GM21447 (cell line): Measurements from ENCODE around the gene TGIF1.
"Not testable (repeated sequence)": the region's sequence is repeated elsewhere in the genome, so short reads cannot be mapped to it uniquely, and the experiment has no call there.

Source experiments
- ATAC-seq: cut with Tn5 transposase; IDR thresholded peaks from one replicate; pipeline ENCODE4 v1.9.1; 2021; ENCODE audit not compliant: unreplicated experiment

TGIF1 gene

GRCh38 chr18:3450012-3450798 is at the start of gene TGIF1:
TGIF1 (plus strand) TSS chr18:3450172; CDS start chr18:3450490, 318 bp downstream.
- ATAC-seq: no peak

GRCh38 chr18:3400567-3401296 is 49.2 kb upstream of the TGIF1 start:
- ATAC-seq: no peak

GRCh38 chr18:3401669-3402620 is 48.0 kb upstream of the TGIF1 start:
- peak; percentile 89 for ATAC-seq

GRCh38 chr18:3402982-3403451 is 47.0 kb upstream of the TGIF1 start:
- ATAC-seq: no peak

GRCh38 chr18:3405713-3406112 is 44.3 kb upstream of the TGIF1 start:
- no peak for ATAC-seq

GRCh38 chr18:3408107-3408506 is 41.9 kb upstream of the TGIF1 start:
- no peak for ATAC-seq

- ATAC-seq: no peak
Measured at GRCh38 chr18:3409811-3410210, 40.2 kb upstream of the TGIF1 start.

- ATAC-seq: no peak
Measured at GRCh38 chr18:3410273-3410672, 39.7 kb upstream of the TGIF1 start.

- not testable (repeated sequence) for ATAC-seq
Measured at GRCh38 chr18:3410876-3411275, 39.1 kb upstream of the TGIF1 start.

GRCh38 chr18:3411327-3411726 is 38.6 kb upstream of the TGIF1 start:
- no peak for ATAC-seq

- no peak for ATAC-seq
Measured at GRCh38 chr18:3411854-3412268, 38.1 kb upstream of the TGIF1 start.

- not testable (repeated sequence) for ATAC-seq
Measured at GRCh38 chr18:3412528-3412927, 37.4 kb upstream of the TGIF1 start.

- ATAC-seq: no peak
Measured at GRCh38 chr18:3415110-3415509, 34.9 kb upstream of the TGIF1 start.

- no peak for ATAC-seq
Measured at GRCh38 chr18:3418083-3418482, 31.9 kb upstream of the TGIF1 start.

- no peak for ATAC-seq
Measured at GRCh38 chr18:3420919-3421279, 29.1 kb upstream of the TGIF1 start.

GRCh38 chr18:3422905-3423304 is 27.1 kb upstream of the TGIF1 start:
- no peak for ATAC-seq

- ATAC-seq: no peak
Measured at GRCh38 chr18:3424280-3424890, 25.6 kb upstream of the TGIF1 start.

- ATAC-seq: no peak
Measured at GRCh38 chr18:3425030-3425429, 24.9 kb upstream of the TGIF1 start.

- ATAC-seq: no peak
Measured at GRCh38 chr18:3425446-3425845, 24.5 kb upstream of the TGIF1 start.

GRCh38 chr18:3426074-3426473 is 23.9 kb upstream of the TGIF1 start:
- no peak for ATAC-seq

- no peak for ATAC-seq
Measured at GRCh38 chr18:3427944-3428343, 22.0 kb upstream of the TGIF1 start.
